ENCODE data around the gene INTU. TPM values are rescaled to one million over a fixed set of nuclear protein-coding genes. Genes with fewer than 3 reads are reported as not detected.

INTU gene
- total RNA-seq, 1 experiment from 2014 or later, result 3.7 TPM

DNA sequence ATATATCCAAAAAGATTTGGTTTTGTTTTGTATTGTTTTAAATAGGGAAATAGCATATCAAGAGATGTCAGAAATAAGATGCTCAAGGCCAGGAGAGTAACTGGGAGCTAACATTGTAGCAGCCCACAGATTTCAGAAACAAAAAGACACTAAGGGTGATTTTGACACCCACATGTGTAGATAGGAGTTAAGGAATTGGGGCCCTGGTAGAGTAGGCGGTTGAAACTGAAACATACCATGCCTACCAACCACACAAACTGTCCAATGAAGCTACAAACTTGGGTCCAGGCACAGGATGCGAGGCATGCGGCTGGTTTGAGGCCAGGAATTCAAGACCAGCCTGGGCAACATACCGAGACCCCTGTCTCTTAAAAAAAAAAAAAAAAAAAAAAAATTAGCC, 143.1 kb downstream of the INTU start:
- H3K4me3 ChIP-seq (ENCODE audit: low read depth in 2 of 2, low read length in 2 of 2), result no peak overlapping the region
- no peak for DNase-seq (ENCODE audit: low read depth, low spot score)
- TF ChIP-seq CTCF (IDR thresholded peaks at IDR 0.05) (no peak), TCF7L2 (IDR thresholded peaks at IDR 0.05; ENCODE audit: low read depth, low read length) (no peak)
- CTCF ChIA-PET, result no interaction called here
- no peak for ATAC-seq
- no TSS peak for BruUV-seq (replicated peaks)
- H3K27me3 ChIP-seq (ENCODE audit: control insufficient read depth, insufficient read depth, low read length), result no peaks in the 10 kb centered on the region
- in situ Hi-C loops (cut with HindIII; ENCODE audit: low pct_unique_long_range_greater_than_20kb, low sequenced_read_pairs) (no loop called here), intact Hi-C loops (cut with micrococcal nuclease; ENCODE audit: unreplicated experiment) (no loop called here)
- no peaks in the 10 kb centered on the region for H3K9me3 ChIP-seq (ENCODE audit: control insufficient read depth, insufficient read depth, low read depth, low read length)
- H3K27ac ChIP-seq (ENCODE audit: low read length), result no peak overlapping the region
- no peaks in the 10 kb centered on the region for H3K4me1 ChIP-seq (ENCODE audit: control insufficient read depth, insufficient read depth, low read length)
- H3K36me3 ChIP-seq (ENCODE audit: control insufficient read depth, insufficient read depth, low read length), result no peaks in the 10 kb centered on the region
- POLR2A ChIA-PET, result no interaction called here

Other genes starting within 250 kb of the INTU start
- gene SLC25A31, start 97.4 kb downstream of the INTU start, total RNA-seq (2021; ENCODE audit: unreplicated experiment), result not detected
- gene HSPA4L, start 149.4 kb downstream of the INTU start, total RNA-seq (2021; ENCODE audit: unreplicated experiment), result 21.5 TPM
- 21.4 TPM for gene PLK4, start 247.9 kb downstream of the INTU start, total RNA-seq (2021; ENCODE audit: unreplicated experiment)

All from Panc1 (cell line).